ENCODE measurements around the gene ERF.

GRCh38 chr19:42250666-42251531, 4.0 kb downstream of the ERF start:
- TF ChIP-seq CTCF (IDR thresholded peaks at IDR 0.05; ENCODE audit: low read length) (no peak), EZH2 (IDR thresholded peaks at IDR 0.05; ENCODE audit: borderline replicate concordance, low read length) (no peak)
